T47D (cell line): Measurements from ENCODE around the gene FZD8.
A peak's percentile ranks its signal among the peaks of the same experiment; 100 is the strongest.

Experiments used
- DNase-seq, 2 experiments: peaks; one replicate each; pipeline versions ENCODE4 v3.0.0 to v3.0.0-alpha.2; 2011 to 2012; ENCODE audit warnings: low read depth in 1 of 2, low spot score in 1 of 2
- JUND ChIP-seq: IDR thresholded peaks from 2 replicates; pipeline ENCODE4 v1.6.1; 2012; ENCODE audit warnings: low read depth
- in situ Hi-C: cut with HindIII; loops from 2 replicates; pipeline ENCODE4 v1.10.0; 2016; ENCODE audit warnings: low sequenced_read_pairs, low pct_unique_long_range_greater_than_20kb

The FZD8 gene

DNA sequence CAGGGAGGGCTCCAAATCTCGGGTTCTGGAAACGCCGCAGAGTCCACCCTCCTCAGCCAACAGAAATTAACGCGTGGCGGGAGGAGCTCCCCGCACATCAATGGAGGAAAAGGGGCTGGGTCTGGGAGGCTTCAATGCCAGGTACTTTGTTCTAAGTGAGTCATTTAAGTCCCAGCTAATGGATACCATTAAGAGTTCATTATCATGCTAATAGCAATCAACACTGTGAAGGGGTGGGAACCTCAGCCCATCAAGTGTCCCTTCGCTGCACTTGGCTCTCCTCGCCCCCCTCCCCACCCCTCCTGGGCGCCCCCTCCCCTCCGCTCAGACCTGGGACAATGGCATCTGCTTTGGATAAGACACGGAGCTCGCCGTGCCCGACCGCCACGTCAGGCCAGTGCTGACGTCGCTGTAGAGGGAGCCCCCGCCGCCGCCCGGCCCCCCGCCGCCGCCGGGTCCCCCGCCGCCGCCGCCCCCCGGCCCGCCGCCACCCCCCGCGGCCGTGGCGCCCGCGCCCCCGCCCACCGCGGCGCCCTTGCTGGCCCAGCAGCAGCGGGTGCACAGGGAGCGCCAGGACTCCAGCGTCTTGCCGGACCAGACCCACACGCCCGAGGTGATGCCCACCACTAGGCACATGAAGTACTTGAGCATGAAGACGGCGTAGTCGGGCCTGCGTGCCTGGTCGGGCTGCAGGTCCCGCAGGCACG lies 2.9 kb downstream of the FZD8 start:
- TF ChIP-seq JUND = no peak
- in situ Hi-C loops = no loop called here
- DNase-seq = no peak

DNA sequence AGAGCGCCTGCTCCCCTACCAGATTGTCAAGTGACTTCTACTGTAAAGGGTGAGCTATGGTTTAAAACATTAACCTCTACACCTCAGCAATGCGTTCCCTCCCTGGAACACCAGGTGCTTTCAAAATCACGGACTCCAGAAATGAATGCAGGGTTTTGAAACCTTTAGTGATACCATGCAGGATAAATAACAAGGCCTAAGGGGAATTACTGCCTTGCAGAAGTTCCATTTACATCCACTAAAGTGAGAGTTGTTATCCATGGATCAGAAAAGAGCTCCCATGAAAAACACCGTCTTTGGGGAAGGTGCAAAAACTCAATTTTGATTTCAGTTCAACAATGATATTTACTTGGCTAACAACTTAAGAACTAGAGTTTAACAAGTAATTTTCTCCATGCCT lies 4.0 kb downstream of the FZD8 start:
- in situ Hi-C loops = no loop called here
- no peak for TF ChIP-seq JUND
- no peak for DNase-seq

DNA sequence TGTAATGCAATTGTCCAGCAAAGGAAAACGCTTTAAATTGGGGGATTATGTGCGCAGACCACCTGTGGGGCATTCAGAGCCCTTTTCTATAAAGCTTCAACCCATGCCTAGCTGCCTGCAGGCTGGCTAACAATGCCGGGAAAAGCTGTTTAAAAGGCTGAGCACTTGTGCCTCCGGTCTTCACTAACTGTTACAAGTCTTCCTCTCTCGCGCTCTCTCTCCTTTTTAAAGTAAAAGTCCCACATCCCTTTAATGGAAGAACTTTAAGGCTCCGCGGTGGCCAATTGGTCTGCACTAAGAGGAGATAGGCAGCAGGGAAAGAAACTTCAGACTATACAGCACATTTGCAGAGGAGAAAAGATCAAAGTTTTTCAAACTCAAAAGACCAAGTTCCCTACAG lies 4.6 kb downstream of the FZD8 start:
- no peak for TF ChIP-seq JUND
- in situ Hi-C loops = no loop called here
- DNase-seq = no peak

DNA sequence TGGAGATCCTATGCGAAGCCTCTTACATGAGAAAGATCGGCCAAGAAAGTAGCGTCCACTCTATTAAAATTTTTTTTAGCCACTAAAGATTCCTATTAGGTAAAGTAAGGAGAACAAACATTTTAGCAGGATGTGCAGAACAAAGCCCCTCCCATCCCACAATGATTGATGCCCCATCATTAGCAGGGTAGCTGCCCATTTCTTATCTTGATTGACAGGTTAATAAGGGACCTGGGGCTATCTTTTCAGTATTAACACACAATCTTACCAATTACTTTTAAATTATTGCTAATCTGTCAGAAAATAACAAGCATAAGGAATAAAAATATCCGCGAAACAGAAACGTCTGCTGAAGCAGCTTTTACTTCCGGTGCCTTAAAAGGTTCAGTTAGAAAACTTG lies 5.1 kb downstream of the FZD8 start:
- in situ Hi-C loops = no loop called here
- TF ChIP-seq JUND = no peak
- DNase-seq = no peak

DNA sequence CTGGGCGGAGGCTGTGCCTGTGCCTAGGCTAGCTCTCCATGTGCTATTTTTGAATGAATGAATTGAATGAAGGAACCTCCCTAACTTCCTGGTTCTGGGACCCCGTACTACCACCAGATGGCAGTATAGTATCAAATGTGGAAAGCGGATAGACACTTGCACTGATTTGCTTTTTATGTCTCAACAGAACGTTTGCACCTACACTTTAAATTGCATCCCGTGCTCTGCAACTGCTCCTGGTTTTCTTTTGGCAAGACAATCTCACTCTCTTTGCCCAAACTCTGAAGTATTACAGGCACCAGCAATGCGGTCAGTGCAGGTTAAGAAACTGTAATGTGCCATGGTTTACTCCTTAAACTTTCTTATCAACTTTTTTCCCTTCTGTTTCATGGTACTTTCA lies 6.5 kb downstream of the FZD8 start:
- TF ChIP-seq JUND = no peak
- DNase-seq = peak; percentile 67 to 84
- in situ Hi-C loops = no loop called here

DNA sequence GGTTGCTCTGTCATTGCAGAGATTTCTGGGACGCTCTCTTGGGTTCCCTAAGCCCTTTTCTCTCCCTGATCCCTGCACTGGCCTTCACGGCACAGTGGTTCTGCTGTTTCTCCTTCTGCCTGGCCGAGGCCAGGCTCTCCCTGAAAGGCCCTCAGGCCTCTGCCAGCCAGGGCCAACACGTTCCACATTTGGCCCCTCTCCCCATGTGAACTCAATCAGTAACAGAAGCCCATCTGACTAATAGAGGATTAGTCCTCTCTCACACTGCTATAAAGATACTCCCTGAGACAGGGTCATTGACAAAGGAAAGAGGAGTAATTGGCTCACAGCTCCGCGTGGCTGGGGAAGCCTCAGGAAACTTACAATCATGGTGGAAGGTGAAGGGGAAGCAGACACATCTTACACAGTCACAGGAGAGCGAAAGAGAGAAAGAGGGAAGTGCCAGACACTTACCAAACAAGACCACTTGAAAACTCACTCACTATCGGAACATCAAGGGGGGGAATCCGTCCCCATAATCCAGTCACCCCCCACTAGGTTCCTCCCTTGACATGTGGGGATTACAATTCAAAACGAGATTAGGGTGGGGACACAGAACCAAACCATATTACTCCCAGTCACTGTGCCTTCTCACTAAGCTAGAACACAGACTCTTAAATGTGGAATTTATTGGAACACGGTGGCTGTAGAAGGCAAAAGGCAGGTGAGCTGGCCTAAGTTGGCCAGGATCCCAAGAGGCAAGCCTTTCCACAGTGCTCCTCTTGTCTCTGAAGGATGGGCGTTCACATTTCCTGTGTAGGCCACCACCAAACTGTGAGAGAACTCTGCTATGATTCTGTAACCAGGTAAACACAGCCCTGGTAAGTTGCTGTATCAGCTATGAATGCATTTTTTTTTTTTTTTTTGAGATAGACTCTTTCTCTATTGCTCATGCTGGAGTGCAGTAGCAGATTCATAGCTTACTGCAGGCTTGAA lies 8.8 kb downstream of the FZD8 start:
- no peak for DNase-seq
- in situ Hi-C loops = no loop called here
- no peak for TF ChIP-seq JUND

DNA sequence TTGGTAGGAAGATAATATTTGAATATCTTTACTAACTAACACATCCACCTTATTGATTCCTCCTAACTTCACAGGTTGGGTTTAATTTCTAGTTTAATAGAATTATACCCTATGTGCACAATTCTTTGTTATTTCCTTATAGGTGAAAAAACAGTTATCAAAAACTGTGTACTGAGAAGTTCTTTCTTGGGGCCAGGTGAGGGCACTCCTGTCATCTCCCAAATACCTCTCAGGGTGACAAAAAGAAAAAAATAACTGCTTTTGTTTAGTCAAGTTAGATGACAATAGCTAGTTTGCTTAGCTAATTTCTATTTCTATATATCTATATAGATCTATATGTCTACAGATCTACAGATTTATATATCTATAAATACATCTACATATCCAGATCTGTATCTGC lies 10.1 kb downstream of the FZD8 start:
- DNase-seq = no peak
- TF ChIP-seq JUND = no peak
- in situ Hi-C loops = no loop called here

DNA sequence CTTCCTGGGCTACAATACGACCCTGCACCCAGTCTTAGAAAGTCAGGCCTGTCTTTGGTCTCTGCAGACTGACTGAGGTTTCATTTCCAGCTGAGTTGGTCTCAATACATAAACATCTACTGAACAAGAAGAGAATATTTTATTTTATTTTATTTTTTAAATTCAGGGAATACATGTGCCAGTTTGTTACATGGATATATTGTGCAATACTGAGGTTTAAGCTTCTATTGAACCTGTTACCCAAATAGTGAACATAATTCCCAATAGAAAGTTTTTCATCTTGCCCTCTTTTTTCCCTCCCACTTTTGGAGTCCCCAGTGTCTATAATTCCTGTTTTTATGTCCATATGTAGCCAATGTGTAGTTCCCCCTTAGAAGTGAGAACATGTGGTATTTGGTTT lies 10.7 kb downstream of the FZD8 start:
- no peak for DNase-seq
- no peak for TF ChIP-seq JUND
- in situ Hi-C loops = no loop called here

DNA sequence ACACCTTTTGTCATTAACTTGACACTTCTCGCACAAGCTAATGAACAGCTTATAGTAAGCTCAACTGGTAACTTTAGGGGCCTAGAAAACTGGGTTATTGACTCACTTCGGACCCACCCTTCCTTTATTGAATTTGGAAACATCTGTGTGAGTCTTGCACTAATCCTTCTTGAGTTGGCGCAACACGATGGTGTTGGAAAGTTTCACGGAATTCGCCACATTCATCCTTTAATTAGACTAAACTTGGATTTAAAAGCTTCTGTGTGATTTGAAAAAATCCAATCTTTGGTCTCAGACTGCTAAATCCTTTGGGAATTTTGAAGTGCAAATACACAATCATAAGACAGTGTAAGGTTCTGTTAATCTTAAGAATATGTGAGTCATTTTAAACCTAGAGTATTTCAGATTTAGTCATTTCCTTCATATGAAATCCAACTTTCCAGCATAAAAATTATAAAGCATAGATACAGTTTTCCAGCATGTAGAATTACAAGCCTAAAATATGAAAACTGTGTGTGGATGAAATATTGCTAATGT lies 15.1 kb downstream of the FZD8 start:
- no peak for TF ChIP-seq JUND
- DNase-seq = no peak
- in situ Hi-C loops = no loop called here

DNA sequence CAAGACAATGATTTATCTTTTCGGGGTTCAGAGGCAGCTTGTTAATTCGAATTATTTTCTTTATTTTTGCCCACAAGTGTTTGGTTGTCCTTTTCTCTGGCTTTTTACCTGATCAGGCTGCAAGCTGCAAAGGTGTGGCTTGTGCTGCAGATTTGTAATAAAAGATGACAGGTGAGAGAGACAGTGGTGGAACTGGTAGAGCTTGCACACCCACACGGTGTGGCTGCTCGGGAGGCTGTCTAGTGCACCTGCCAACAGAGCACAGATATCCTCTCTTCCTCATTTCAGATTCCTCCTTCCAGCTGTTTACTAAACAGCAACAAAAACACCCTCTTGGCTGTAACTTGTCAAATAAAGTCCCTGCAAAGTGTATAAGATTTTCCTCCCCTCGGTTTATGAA lies 27.8 kb downstream of the FZD8 start:
- no peak for TF ChIP-seq JUND
- DNase-seq = no peak
- in situ Hi-C loops = no loop called here

DNA sequence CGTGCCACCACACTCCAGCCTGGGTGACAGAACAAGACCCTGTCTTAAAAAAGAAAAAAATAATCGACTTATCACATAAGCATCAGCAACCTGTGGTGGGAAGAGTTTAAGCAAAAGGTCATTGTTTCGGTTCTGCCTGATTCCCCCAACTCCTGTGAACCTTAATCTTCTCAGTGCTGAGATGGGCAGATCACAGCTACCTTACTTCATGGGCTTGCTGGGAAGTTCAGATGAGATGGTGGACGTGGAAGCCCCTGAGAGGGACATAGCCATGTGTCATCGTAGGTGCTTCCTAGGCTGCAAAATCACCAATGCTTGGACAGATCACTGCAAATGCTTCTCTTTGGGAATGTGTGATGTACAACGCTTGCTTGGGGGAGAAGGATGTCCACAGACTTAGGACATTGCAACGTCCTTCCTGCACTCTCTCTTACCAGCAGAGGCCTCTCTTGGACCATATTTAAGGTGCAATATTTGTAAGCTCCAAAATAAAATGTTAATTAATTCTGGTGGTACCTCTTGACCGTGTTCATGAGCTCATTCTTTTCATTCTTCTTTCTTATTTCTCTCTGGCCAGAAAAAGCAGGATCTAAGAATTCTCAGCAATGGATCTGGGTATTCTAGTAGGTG lies 28.4 kb downstream of the FZD8 start:
- DNase-seq = peak; percentile 44 to 63
- in situ Hi-C loops = no loop called here

DNA sequence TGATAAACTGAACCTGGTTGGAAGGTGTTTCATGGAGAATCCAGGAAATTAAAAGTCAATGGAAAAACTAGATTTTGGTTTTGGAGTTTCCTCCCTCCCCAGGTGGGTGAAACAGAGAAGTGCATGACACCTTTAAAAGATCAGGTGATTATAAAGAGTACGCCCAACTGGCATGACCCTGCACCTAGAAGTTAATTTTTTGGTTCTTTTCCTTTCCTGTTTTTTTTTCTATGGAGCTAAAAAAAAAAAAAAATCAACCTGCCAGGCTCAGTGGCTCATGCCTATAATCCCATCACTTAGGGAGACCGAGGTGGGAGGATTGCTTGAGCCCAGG lies 29.0 kb downstream of the FZD8 start:
- DNase-seq = no peak
- in situ Hi-C loops = no loop called here
- no peak for TF ChIP-seq JUND

More for the DNA sequence above, 28.4 kb downstream of the FZD8 start:
- no peak for TF ChIP-seq JUND
